ENCODE results near the gene C3orf20.

Gene C3orf20

DNA sequence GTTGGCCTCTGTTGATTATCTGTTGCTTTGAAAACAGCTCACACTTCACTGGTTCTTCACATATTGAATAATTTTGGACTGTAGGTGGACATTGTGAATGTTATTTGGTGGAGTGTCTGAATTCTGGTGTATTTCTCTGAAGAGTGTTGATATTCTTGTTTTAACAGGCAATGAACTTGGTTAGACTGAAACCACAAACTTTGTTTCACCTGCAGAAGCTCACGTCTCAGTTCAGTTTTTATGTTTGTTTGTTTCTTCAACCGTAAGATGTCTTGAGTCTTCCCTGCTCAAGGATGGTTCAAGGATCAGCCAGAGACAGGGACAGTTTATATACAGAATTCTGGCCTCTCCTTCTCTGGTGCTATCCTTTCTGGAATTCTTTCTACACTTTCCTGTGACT is 43.6 kb downstream of the C3orf20 start:
- H4K20me1 ChIP-seq (ENCODE audit: insufficient read depth), result no peaks in the 10 kb centered on the region
- H2AFZ ChIP-seq (ENCODE audit: low read depth), result no peak overlapping the region
- H3K36me3 ChIP-seq (ENCODE audit: insufficient read depth), result no peaks in the 10 kb centered on the region
- no peak overlapping the region for H3K27ac ChIP-seq
- TF ChIP-seq, protein P1, sequence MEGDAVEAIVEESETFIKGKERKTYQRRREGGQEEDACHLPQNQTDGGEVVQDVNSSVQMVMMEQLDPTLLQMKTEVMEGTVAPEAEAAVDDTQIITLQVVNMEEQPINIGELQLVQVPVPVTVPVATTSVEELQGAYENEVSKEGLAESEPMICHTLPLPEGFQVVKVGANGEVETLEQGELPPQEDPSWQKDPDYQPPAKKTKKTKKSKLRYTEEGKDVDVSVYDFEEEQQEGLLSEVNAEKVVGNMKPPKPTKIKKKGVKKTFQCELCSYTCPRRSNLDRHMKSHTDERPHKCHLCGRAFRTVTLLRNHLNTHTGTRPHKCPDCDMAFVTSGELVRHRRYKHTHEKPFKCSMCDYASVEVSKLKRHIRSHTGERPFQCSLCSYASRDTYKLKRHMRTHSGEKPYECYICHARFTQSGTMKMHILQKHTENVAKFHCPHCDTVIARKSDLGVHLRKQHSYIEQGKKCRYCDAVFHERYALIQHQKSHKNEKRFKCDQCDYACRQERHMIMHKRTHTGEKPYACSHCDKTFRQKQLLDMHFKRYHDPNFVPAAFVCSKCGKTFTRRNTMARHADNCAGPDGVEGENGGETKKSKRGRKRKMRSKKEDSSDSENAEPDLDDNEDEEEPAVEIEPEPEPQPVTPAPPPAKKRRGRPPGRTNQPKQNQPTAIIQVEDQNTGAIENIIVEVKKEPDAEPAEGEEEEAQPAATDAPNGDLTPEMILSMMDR (conservative IDR thresholded peaks at IDR 0.05; ENCODE audit: low read depth, low read length), result no peak
- H3K27me3 ChIP-seq (ENCODE audit: insufficient read depth, low read depth), result no peaks in the 10 kb centered on the region
- H3K9ac ChIP-seq, result no peak overlapping the region
- no peak overlapping the region for H3K4me2 ChIP-seq
- H3K4me3 ChIP-seq (IDR thresholded peaks at IDR 0.05; ENCODE audit: insufficient read depth, low read depth, low read length), result no peak overlapping the region
- no peaks in the 10 kb centered on the region for H3K79me2 ChIP-seq (ENCODE audit: insufficient read depth, low read depth)
- H3K4me1 ChIP-seq (ENCODE audit: low read depth, poor library complexity, severe bottlenecking), result no peaks in the 10 kb centered on the region

GRCh38 chr3:14719006-14719405 is 44.1 kb downstream of the C3orf20 start:
- no peak overlapping the region for H3K4me2 ChIP-seq

DNA sequence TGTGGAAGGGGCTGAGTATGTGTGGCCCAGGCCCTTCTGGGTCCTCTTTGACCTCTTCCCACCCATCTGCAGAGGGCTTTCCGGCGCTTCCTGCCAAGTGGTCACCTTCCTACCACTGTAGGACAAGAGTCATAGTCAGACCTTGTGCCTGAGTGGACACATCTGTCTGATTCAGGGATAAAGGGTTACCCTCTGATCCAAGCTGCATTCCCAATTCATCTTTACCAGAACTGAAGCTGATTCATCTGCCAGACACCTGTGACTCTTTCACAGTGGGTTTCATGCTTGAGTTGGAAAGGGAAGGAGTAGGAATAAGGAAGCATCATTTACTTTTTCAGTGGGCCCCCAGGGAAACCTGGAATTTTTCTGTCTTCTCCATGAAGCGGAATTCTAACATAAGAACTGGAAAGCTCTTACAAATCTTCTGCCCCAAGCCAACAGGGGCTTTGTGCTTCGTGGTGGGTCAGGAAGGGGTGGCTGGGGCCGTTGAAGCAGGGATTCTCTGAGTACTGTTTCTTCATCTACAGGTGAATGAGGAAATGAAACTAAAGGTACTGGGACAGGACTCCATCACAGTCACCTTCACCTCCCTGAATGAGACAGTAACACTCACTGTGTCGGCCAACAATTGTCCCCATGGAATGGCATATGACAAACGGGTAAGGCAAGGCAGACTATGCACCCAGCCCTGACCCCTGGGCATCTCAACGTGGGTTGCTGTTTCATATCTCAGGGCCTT is 46.4 kb downstream of the C3orf20 start:
- no peaks in the 10 kb centered on the region for H3K27me3 ChIP-seq (ENCODE audit: insufficient read depth, low read depth)
- H4K20me1 ChIP-seq (ENCODE audit: insufficient read depth), result no peaks in the 10 kb centered on the region
- H2AFZ ChIP-seq (ENCODE audit: low read depth), result no peak overlapping the region
- no peaks in the 10 kb centered on the region for H3K36me3 ChIP-seq (ENCODE audit: insufficient read depth)
- H3K4me3 ChIP-seq (IDR thresholded peaks at IDR 0.05; ENCODE audit: insufficient read depth, low read depth, low read length), result no peak overlapping the region
- H3K9ac ChIP-seq, result no peak overlapping the region
- H3K4me2 ChIP-seq, result no peak overlapping the region
- no peak overlapping the region for H3K27ac ChIP-seq
- no peaks in the 10 kb centered on the region for H3K4me1 ChIP-seq (ENCODE audit: low read depth, poor library complexity, severe bottlenecking)
- no peaks in the 10 kb centered on the region for H3K79me2 ChIP-seq (ENCODE audit: insufficient read depth, low read depth)
- TF ChIP-seq, protein P1 (conservative IDR thresholded peaks at IDR 0.05; ENCODE audit: low read depth, low read length), result no peak

More at GRCh38 chr3:14719006-14719405, 44.1 kb downstream of the C3orf20 start:
- H3K9ac ChIP-seq, result no peak overlapping the region
- no peaks in the 10 kb centered on the region for H3K4me1 ChIP-seq (ENCODE audit: low read depth, poor library complexity, severe bottlenecking)
- H4K20me1 ChIP-seq (ENCODE audit: insufficient read depth), result no peaks in the 10 kb centered on the region
- H3K4me3 ChIP-seq (IDR thresholded peaks at IDR 0.05; ENCODE audit: insufficient read depth, low read depth, low read length), result no peak overlapping the region
- no peak overlapping the region for H2AFZ ChIP-seq (ENCODE audit: low read depth)
- TF ChIP-seq, protein P1 (conservative IDR thresholded peaks at IDR 0.05; ENCODE audit: low read depth, low read length), result no peak
- H3K36me3 ChIP-seq (ENCODE audit: insufficient read depth), result no peaks in the 10 kb centered on the region
- no peaks in the 10 kb centered on the region for H3K79me2 ChIP-seq (ENCODE audit: insufficient read depth, low read depth)
- H3K27me3 ChIP-seq (ENCODE audit: insufficient read depth, low read depth), result no peaks in the 10 kb centered on the region
- no peak overlapping the region for H3K27ac ChIP-seq

DNA sequence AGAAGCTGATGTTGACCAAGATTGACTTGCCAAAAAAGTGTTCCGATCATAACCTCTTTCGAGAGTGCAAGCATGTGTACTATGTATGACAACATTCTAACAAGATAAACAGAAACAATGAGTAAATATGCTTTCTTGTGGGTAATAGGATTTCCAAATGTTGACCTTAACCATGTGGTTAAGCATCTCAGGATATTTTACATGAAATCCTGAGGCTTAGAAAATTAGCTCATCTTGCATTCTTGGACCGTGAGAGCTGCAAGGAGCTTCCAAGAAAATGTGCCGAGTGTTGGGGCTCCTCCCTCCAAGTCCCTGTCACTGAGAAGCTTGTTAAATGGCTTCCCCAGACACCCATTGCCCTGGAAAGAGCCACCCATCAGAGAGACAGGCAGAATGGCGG is 50.1 kb downstream of the C3orf20 start:
- no peak overlapping the region for H3K4me3 ChIP-seq (IDR thresholded peaks at IDR 0.05; ENCODE audit: insufficient read depth, low read depth, low read length)
- H4K20me1 ChIP-seq (ENCODE audit: insufficient read depth), result no peaks in the 10 kb centered on the region
- no peak overlapping the region for H2AFZ ChIP-seq (ENCODE audit: low read depth)
- no peak overlapping the region for H3K4me2 ChIP-seq
- no peaks in the 10 kb centered on the region for H3K79me2 ChIP-seq (ENCODE audit: insufficient read depth, low read depth)
- H3K27ac ChIP-seq, result no peak overlapping the region
- H3K36me3 ChIP-seq (ENCODE audit: insufficient read depth), result no peaks in the 10 kb centered on the region
- TF ChIP-seq, protein P1 (conservative IDR thresholded peaks at IDR 0.05; ENCODE audit: low read depth, low read length), result no peak
- no peaks in the 10 kb centered on the region for H3K27me3 ChIP-seq (ENCODE audit: insufficient read depth, low read depth)
- no peaks in the 10 kb centered on the region for H3K4me1 ChIP-seq (ENCODE audit: low read depth, poor library complexity, severe bottlenecking)
- H3K9ac ChIP-seq, result no peak overlapping the region
